Measurements from ENCODE around the gene COX15. TPM values are rescaled to one million over a fixed set of nuclear protein-coding genes. Genes with fewer than 3 reads are reported as not detected.

The COX15 gene
- total and polyA plus RNA-seq, 2 of the 8 experiments (the other 6 are each of a cell fraction or from before 2014, with no cell fraction given), result 17.5 to 36.6 TPM

GRCh38 chr10:99733366-99733765 is 1.4 kb upstream of the COX15 start:
- FAIRE-seq (no peak), DNase-seq (ENCODE audit: low read depth in 1 of 2, low spot score in 2 of 2) (no peak)
- no peak overlapping the region; a peak in 1 of 8 replicates for H3K4me3 ChIP-seq (ENCODE audit: extremely low read depth in 1 of 4, insufficient read depth in 2 of 4, low read depth in 3 of 4, low read length in 4 of 4)
- H2AFZ ChIP-seq (ENCODE audit: low read length), result no peak overlapping the region
- H3K23me2 ChIP-seq (ENCODE audit: low read depth, low read length), result no peaks in the 10 kb centered on the region
- H3K27me3 ChIP-seq (replicated peaks in 1 of 4; ENCODE audit: control insufficient read depth in 3 of 4, extremely low read depth in 1 of 4, insufficient read depth in 3 of 4, low read length in 3 of 4), result no peaks in the 10 kb centered on the region
- H3K56ac ChIP-seq (replicated peaks; ENCODE audit: insufficient read length, low read depth, low read length), result no peak overlapping the region
- no peaks in the 10 kb centered on the region for H3K9me3 ChIP-seq (ENCODE audit: insufficient read depth in 2 of 2, low read depth in 1 of 2, low read length in 1 of 2)
- no peak overlapping the region for H2BK5ac ChIP-seq (ENCODE audit: low read depth, low read length)
- H3K9ac ChIP-seq (replicated peaks in 1 of 4; ENCODE audit: extremely low read depth in 1 of 4, low read depth in 3 of 4, low read length in 3 of 4), result no peak overlapping the region; a peak in 1 of 7 replicates
- no peak overlapping the region for H2AK5ac ChIP-seq (ENCODE audit: low read depth, low read length)
- no peak overlapping the region for H3K4ac ChIP-seq (replicated peaks; ENCODE audit: insufficient read length, low read depth, low read length)
- H4K20me1 ChIP-seq (replicated peaks in 1 of 2; ENCODE audit: control insufficient read depth in 1 of 2, insufficient read depth in 2 of 2, low read length in 2 of 2), result peaks cover 0 to 1% of the 10 kb centered on the region in 2 experiments
- H3K36me3 ChIP-seq (ENCODE audit: control insufficient read depth in 2 of 4, insufficient read depth in 4 of 4, low read length in 3 of 4), result peaks cover 0 to 19% (median 10%) of the 10 kb centered on the region in 4 experiments; a peak in 2 of 8 replicates
- H3K14ac ChIP-seq (ENCODE audit: insufficient read length), result no peak overlapping the region
- peaks cover 0 to 22% of the 10 kb centered on the region in 2 experiments; a peak in 2 of 4 replicates for H3K79me2 ChIP-seq (ENCODE audit: control insufficient read depth in 1 of 2, insufficient read depth in 2 of 2, low read length in 2 of 2)
- no peak overlapping the region for H3K23ac ChIP-seq (ENCODE audit: insufficient read length)
- no peak overlapping the region for H2BK120ac ChIP-seq (replicated peaks; ENCODE audit: low read depth, low read length)
- no peaks in the 10 kb centered on the region for H3K4me1 ChIP-seq (replicated peaks in 1 of 4; ENCODE audit: control insufficient read depth in 3 of 4, insufficient read depth in 4 of 4, low read length in 3 of 4)
- H4K5ac ChIP-seq (ENCODE audit: insufficient read length, low read depth, low read length), result no peak overlapping the region
- no peak overlapping the region for H2BK20ac ChIP-seq (ENCODE audit: low read length)
- H3K18ac ChIP-seq (ENCODE audit: extremely low read depth, low read length), result no peak overlapping the region
- H2BK12ac ChIP-seq (ENCODE audit: low read depth, low read length), result no peak overlapping the region
- 93% methylated on average over 8 of the region's 8 CpGs; no CpG with 5 or more reads in 1 of the 2 experiments for WGBS, 2 experiments (ENCODE audit: extremely low coverage in 1 of 2, insufficient coverage in 1 of 2, insufficient read length in 1 of 2, insufficient replicate concordance in 2 of 2, low coverage in 1 of 2, low lambda C conversion rate in 2 of 2, missing lambda C conversion rate in 1 of 2)
- peaks cover 2% of the 10 kb centered on the region; the same call in 1 of the 2 replicates for H3K79me1 ChIP-seq (ENCODE audit: low read depth, low read length)
- CTCF ChIA-PET (ENCODE audit: partially characterized antibody), result interaction anchor here (0.6 to 1.9 kb wide), 7 partner anchors 8 to 297 kb away, joined by 3 to 8 read pairs (median 4); no protein-coding TSS in a partner anchor
- H3K4me2 ChIP-seq (ENCODE audit: insufficient read depth in 1 of 2, low read depth in 2 of 2, low read length in 2 of 2), result peak overlapping the region in 1 of 2 experiments; percentile 67; a peak in 1 of 4 replicates
- H3K27ac ChIP-seq (ENCODE audit: low read depth, low read length), result no peak overlapping the region
- no peak overlapping the region for H4K8ac ChIP-seq (ENCODE audit: extremely low read depth, insufficient read depth, low read length)
- POLR2A ChIA-PET (ENCODE audit: partially characterized antibody), result interaction anchor here (0.6 to 2.2 kb wide), 3 partner anchors 19 to 303 kb away, joined by 3 to 11 read pairs (median 9); partner anchors contain the start of gene GOT1
- no peak overlapping the region for H2BK15ac ChIP-seq (ENCODE audit: low read length)
- H4K91ac ChIP-seq (replicated peaks; ENCODE audit: insufficient read length, low read length), result no peak overlapping the region
- TF ChIP-seq RFX5 (IDR thresholded peaks at IDR 0.05; ENCODE audit: borderline replicate concordance, low read depth, low read length), result no peak
- TF ChIP-seq CHD1 (IDR thresholded peaks at IDR 0.05; ENCODE audit: low read depth, low read length), result no peak
- no peak for TF ChIP-seq RNF2 (IDR thresholded peaks at IDR 0.05; ENCODE audit: borderline replicate concordance, low read depth, low read length, missing control alignments, poor library complexity, severe bottlenecking)
- TF ChIP-seq EP300 (IDR thresholded peaks at IDR 0.05; ENCODE audit: borderline replicate concordance in 1 of 2, low read depth in 2 of 2, low read length in 2 of 2), result no peak
- no peak for TF ChIP-seq TBP (IDR thresholded peaks at IDR 0.05; ENCODE audit: low read depth, low read length)
- no peak for TF ChIP-seq YY1 (IDR thresholded peaks at IDR 0.05; ENCODE audit: low read depth, low read length)
- TF ChIP-seq, protein P1, sequence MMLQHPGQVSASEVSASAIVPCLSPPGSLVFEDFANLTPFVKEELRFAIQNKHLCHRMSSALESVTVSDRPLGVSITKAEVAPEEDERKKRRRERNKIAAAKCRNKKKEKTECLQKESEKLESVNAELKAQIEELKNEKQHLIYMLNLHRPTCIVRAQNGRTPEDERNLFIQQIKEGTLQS (IDR thresholded peaks at IDR 0.05; ENCODE audit: insufficient read depth, low read depth, low read length), result no peak
